Epidermal melanocyte (primary cell): ENCODE data around the gene NPM3.

Experiments used
- DNase-seq: peaks from one replicate; pipeline ENCODE4 v3.0.0; 2011; ENCODE audit warnings: low spot score; ENCODE audit not compliant: insufficient read length

NPM3 gene

GRCh38 chr10:101775273-101776160, 7.7 kb downstream of the NPM3 start, which contains the start of gene FGF8:
FGF8 (minus strand) TSS chr10:101776114; CDS start chr10:101775900, 214 bp downstream.
- no peak for DNase-seq

- DNase-seq: no peak
These were observed 8.5 kb downstream of the NPM3 start for GRCh38 chr10:101774589-101775272.

GRCh38 chr10:101773923-101774588, 9.2 kb downstream of the NPM3 start:
- DNase-seq: no peak

- DNase-seq: no peak
These were observed 10.1 kb downstream of the NPM3 start for GRCh38 chr10:101772895-101773761.

GRCh38 chr10:101772017-101772894, 11.0 kb downstream of the NPM3 start:
- DNase-seq: no peak

GRCh38 chr10:101771380-101771779, 11.9 kb downstream of the NPM3 start:
- no peak for DNase-seq

- no peak for DNase-seq
These were observed 12.7 kb downstream of the NPM3 start for GRCh38 chr10:101770331-101771215.

GRCh38 chr10:101769541-101770180, 13.6 kb downstream of the NPM3 start:
- no peak for DNase-seq

- no peak for DNase-seq
These were observed 14.5 kb downstream of the NPM3 start for GRCh38 chr10:101768791-101769170.

- no peak for DNase-seq
These were observed 15.1 kb downstream of the NPM3 start for GRCh38 chr10:101767966-101768790.

GRCh38 chr10:101767600-101767945, 15.7 kb downstream of the NPM3 start:
- DNase-seq: no peak

- no peak for DNase-seq
These were observed 16.3 kb downstream of the NPM3 start for GRCh38 chr10:101766753-101767599.

GRCh38 chr10:101766306-101766705, 16.9 kb downstream of the NPM3 start:
- DNase-seq: no peak

- DNase-seq: no peak
These were observed 20.0 kb downstream of the NPM3 start for GRCh38 chr10:101763141-101763846.

GRCh38 chr10:101762736-101763135, 20.5 kb downstream of the NPM3 start:
- DNase-seq: no peak

GRCh38 chr10:101761226-101761625, 22.0 kb downstream of the NPM3 start:
- DNase-seq: no peak
